Measurements from ENCODE around the gene DMD. TPM values are rescaled to one million over a fixed set of nuclear protein-coding genes. Genes with fewer than 3 reads are reported as not detected.

Gene DMD
- total and polyA plus RNA-seq, 2 of the 13 experiments (the other 11 are each of a cell fraction or from before 2014, with no cell fraction given) = 17.6 to 25.9 TPM

GRCh38 chrX:31110657-31111056, 2100.7 kb downstream of the DMD start (continued):
- TF ChIP-seq ZNF281 (CRISPR knock-in tag; IDR thresholded peaks at IDR 0.05; ENCODE audit: borderline replicate concordance) (no peak), FOXP4 (CRISPR knock-in tag; IDR thresholded peaks at IDR 0.05) (no peak), NFE2 (CRISPR knock-in tag; IDR thresholded peaks at IDR 0.05) (no peak), ETS1 (CRISPR knock-in tag; IDR thresholded peaks at IDR 0.05) (no peak)

- DNase-seq (ENCODE audit: low spot score) (no peak), ATAC-seq (no peak), FAIRE-seq (no peak)
- Histone ChIP-seq H3K36me3 (replicated peaks in 1 of 2; ENCODE audit: control insufficient read depth in 1 of 2, insufficient read depth in 2 of 2, low read length in 2 of 2) (no peaks in the 10 kb centered on the region), H3K9me3 (ENCODE audit: low read length) (no peaks in the 10 kb centered on the region), H3K4me1 (ENCODE audit: insufficient read depth, low read length) (no peaks in the 10 kb centered on the region), H3K27me3 (ENCODE audit: control insufficient read depth in 1 of 2, insufficient read depth in 2 of 2, low read length in 2 of 2) (no peaks in the 10 kb centered on the region), H3K27ac (ENCODE audit: extremely low read length, insufficient read depth, low read length) (no peak overlapping the region), H3K9ac (ENCODE audit: insufficient read depth, low read depth, low read length) (no peak overlapping the region), H4K20me1 (ENCODE audit: insufficient read depth, low read length) (no peaks in the 10 kb centered on the region), H2AFZ (ENCODE audit: low read length) (no peak overlapping the region), H3K4me2 (ENCODE audit: low read depth, low read length) (no peak overlapping the region), H3K79me2 (ENCODE audit: insufficient read depth, low read length) (no peaks in the 10 kb centered on the region), H3K4me3 (replicated peaks in 1 of 3; ENCODE audit: insufficient read depth in 1 of 3, low read depth in 2 of 3, low read length in 3 of 3) (no peak overlapping the region)
- ChIA-PET POLR2A (no interaction called here), CTCF (ENCODE audit: low intra/inter-chr PET ratio, low total read pairs) (no interaction called here)
- WGBS (ENCODE audit: low lambda C conversion rate) = no CpG with 5 or more reads among the region's 2 CpGs
- TF ChIP-seq NKX3-1 (CRISPR knock-in tag; IDR thresholded peaks at IDR 0.05) = no peak
- BruUV-seq (replicated peaks) = no TSS peak
- in situ Hi-C loops (cut with HindIII; ENCODE audit: extremely low pct_ligation_motif_present, low pct_unique_long_range_greater_than_20kb) (no loop called here), intact Hi-C loops (cut with micrococcal nuclease; ENCODE audit: unreplicated experiment) (no loop called here)
Measured at GRCh38 chrX:31099536-31100090, 2111.7 kb downstream of the DMD start.

All from HepG2 (cell line).